ENCODE results near the gene ARL5A.

GRCh38 chr2:151770995-151771394 is 57.2 kb downstream of the ARL5A start:
- TF ChIP-seq CTCF (IDR thresholded peaks at IDR 0.05) (no peak), POLR2A (IDR thresholded peaks at IDR 0.05) (no peak)

Data from heart left ventricle (tissue), 13 donors.